Neural cell (in vitro differentiated cells): ENCODE measurements around the gene PLSCR5.

Experiments used
- CTCF ChIP-seq: fragments of 450-650 bp; IDR thresholded peaks from 2 replicates; pipeline ENCODE4 v1.5.1; 2014; ENCODE audit warnings: antibody characterized with exemption, mild to moderate bottlenecking, moderate library complexity; ENCODE audit not compliant: poor library complexity, severe bottlenecking
- EZH2 ChIP-seq: fragments of 200-600, 300-800 bp; shearing (Covaris generic), sonication (generic); IDR thresholded peaks from 2 replicates; pipeline ENCODE4 v1.6.1; 2014; ENCODE audit warnings: antibody characterized with exemption, low read length, borderline replicate concordance, mild to moderate bottlenecking; ENCODE audit not compliant: insufficient read depth, poor library complexity, severe bottlenecking
- POLR2AphosphoS5 ChIP-seq: IDR thresholded peaks from 2 replicates; pipeline ENCODE4 v1.6.1; 2012

GRCh38 chr3:146566138-146566537, 39.0 kb downstream of the PLSCR5 start:
- no peak for TF ChIP-seq EZH2
- TF ChIP-seq CTCF = no peak
- no peak for TF ChIP-seq POLR2AphosphoS5
